Neural cell (in vitro differentiated cells): Measurements from ENCODE around the gene SIK3. TPM values are rescaled to one million over a fixed set of nuclear protein-coding genes. Genes with fewer than 3 reads are reported as not detected.

Experiments
- H2AFZ ChIP-seq: fragments of 200-600, 300-800 bp; sonication (generic), shearing (Covaris generic); 2 replicates; pipeline ENCODE4 v1.6.0; 2014; ENCODE audit warnings: low read depth, mild to moderate bottlenecking, antibody characterized with exemption, low read length, moderate library complexity
- H3F3A ChIP-seq: fragments of 200-600 bp; shearing (Covaris generic); 2 replicates; pipeline ENCODE4 v1.6.1; 2016; ENCODE audit warnings: mild to moderate bottlenecking, moderate library complexity, mixed read lengths, antibody characterized with exemption, low read length; ENCODE audit not compliant: insufficient read depth, poor library complexity, severe bottlenecking
- H3K27ac ChIP-seq: fragments of 200-600, 300-800 bp; sonication (generic), shearing (Covaris generic); 2 replicates; pipeline ENCODE4 v1.5.1; 2014; ENCODE audit warnings: mild to moderate bottlenecking, low read length, moderate library complexity
- H3K27me3 ChIP-seq: fragments of 300-800, 200-600 bp; sonication (generic), shearing (Covaris generic); 2 replicates; pipeline ENCODE4 v1.6.0; 2014; ENCODE audit warnings: mild to moderate bottlenecking, low read depth, low read length, moderate library complexity; ENCODE audit not compliant: insufficient read depth
- H3K36me3 ChIP-seq: fragments of 300-800, 200-600 bp; sonication (generic), shearing (Covaris generic); 2 replicates; pipeline ENCODE4 v1.5.1; 2014; ENCODE audit warnings: mild to moderate bottlenecking, antibody characterized with exemption, low read length, moderate library complexity; ENCODE audit not compliant: insufficient read depth
- H3K4me2 ChIP-seq: fragments of 300-800, 200-600 bp; sonication (generic), shearing (Covaris generic); 2 replicates; pipeline ENCODE4 v1.6.0; 2014; ENCODE audit warnings: mild to moderate bottlenecking, low read length
- H3K4me3 ChIP-seq: fragments of 300-800, 200-600 bp; sonication (generic), shearing (Covaris generic); 2 replicates; pipeline ENCODE4 v1.5.1; 2014; ENCODE audit warnings: mild to moderate bottlenecking, low read length, moderate library complexity
- H3K79me2 ChIP-seq: fragments of 200-600 bp; shearing (Covaris generic); replicated peaks from 2 replicates; pipeline ENCODE4 v1.6.0; 2014; ENCODE audit warnings: mild to moderate bottlenecking, low read length, moderate library complexity; ENCODE audit not compliant: insufficient read depth
- H3K9ac ChIP-seq: fragments of 300-800, 200-600 bp; sonication (generic), shearing (Covaris generic); 2 replicates; pipeline ENCODE4 v1.6.1; 2016; ENCODE audit warnings: mild to moderate bottlenecking, low read length, mixed read lengths
- H3K9me2 ChIP-seq: fragments of 200-600 bp; shearing (Covaris generic); 2 replicates; pipeline ENCODE4 v1.6.1; 2016; ENCODE audit warnings: mild to moderate bottlenecking, low read length, mixed read lengths; ENCODE audit not compliant: insufficient read depth
- H3K9me3 ChIP-seq: fragments of 200-600, 300-800 bp; sonication (generic), shearing (Covaris generic); 2 replicates; pipeline ENCODE4 v1.6.1; 2016; ENCODE audit warnings: mild to moderate bottlenecking, mixed run types, low read length, moderate library complexity, mixed read lengths
- H4K20me1 ChIP-seq: fragments of 200-600 bp; shearing (Covaris generic); 2 replicates; pipeline ENCODE4 v1.6.1; 2016; ENCODE audit warnings: mild to moderate bottlenecking, mixed run types; ENCODE audit not compliant: insufficient read depth
- CTCF ChIP-seq: fragments of 450-650 bp; IDR thresholded peaks from 2 replicates; pipeline ENCODE4 v1.5.1; 2014; ENCODE audit warnings: antibody characterized with exemption, mild to moderate bottlenecking, moderate library complexity; ENCODE audit not compliant: poor library complexity, severe bottlenecking
- EP300 ChIP-seq: fragments of 450-650 bp; conservative IDR thresholded peaks from 2 replicates; pipeline ENCODE4 v1.6.1; 2014; ENCODE audit warnings: antibody characterized with exemption, mild to moderate bottlenecking, moderate library complexity; ENCODE audit not compliant: poor library complexity, severe bottlenecking
- EZH2 ChIP-seq: fragments of 200-600, 300-800 bp; shearing (Covaris generic), sonication (generic); IDR thresholded peaks from 2 replicates; pipeline ENCODE4 v1.6.1; 2014; ENCODE audit warnings: antibody characterized with exemption, low read length, borderline replicate concordance, mild to moderate bottlenecking; ENCODE audit not compliant: insufficient read depth, poor library complexity, severe bottlenecking
- MXI1 ChIP-seq: fragments of 450-650 bp; conservative IDR thresholded peaks from 2 replicates; pipeline ENCODE4 v1.6.1; 2014; ENCODE audit warnings: antibody characterized with exemption, mild to moderate bottlenecking; ENCODE audit not compliant: poor library complexity, severe bottlenecking
- POLR2AphosphoS5 ChIP-seq: IDR thresholded peaks from 2 replicates; pipeline ENCODE4 v1.6.1; 2012
- RAD21 ChIP-seq: fragments of 450-650 bp; conservative IDR thresholded peaks from 2 replicates; pipeline ENCODE4 v1.6.1; 2014; ENCODE audit warnings: antibody characterized with exemption, mild to moderate bottlenecking, moderate library complexity
- REST ChIP-seq: IDR thresholded peaks from 2 replicates; pipeline ENCODE4 v1.6.1; 2012; ENCODE audit warnings: borderline replicate concordance
- SMC3 ChIP-seq: fragments of 450-650 bp; conservative IDR thresholded peaks from 2 replicates; pipeline ENCODE4 v1.6.1; 2014; ENCODE audit warnings: antibody characterized with exemption, mild to moderate bottlenecking, moderate library complexity; ENCODE audit not compliant: poor library complexity
- TAF1 ChIP-seq: IDR thresholded peaks from 2 replicates; pipeline ENCODE4 v1.6.1; 2012; ENCODE audit warnings: low read depth
- polyA plus RNA-seq: library from polyadenylated mRNA; depleted of rRNA; stranded (reverse); fragments of >200 nt; gene quantifications from 2 replicates; pipeline ENCODE4 v1.2.3, GENCODE V29; 2014

SIK3 gene
- polyA plus RNA-seq, 1 donor from 2014 or later = 11.2 TPM

- no peak for TF ChIP-seq EZH2
- no peaks in the 10 kb centered on the region for H4K20me1 ChIP-seq
- H3F3A ChIP-seq = no peaks in the 10 kb centered on the region
- H3K9me3 ChIP-seq = no peaks in the 10 kb centered on the region
- no peak overlapping the region for H3K4me3 ChIP-seq
- no peak overlapping the region for H3K27ac ChIP-seq
- no peaks in the 10 kb centered on the region for H3K36me3 ChIP-seq
- H3K9ac ChIP-seq = no peak overlapping the region
- no peaks in the 10 kb centered on the region for H3K27me3 ChIP-seq
- H2AFZ ChIP-seq = no peak overlapping the region
- no peaks in the 10 kb centered on the region for H3K9me2 ChIP-seq
- no peak overlapping the region for H3K4me2 ChIP-seq
- no peaks in the 10 kb centered on the region for H3K79me2 ChIP-seq
These were observed 142.7 kb downstream of the SIK3 start for GRCh38 chr11:116955548-116955947.

- no peaks in the 10 kb centered on the region for H3K27me3 ChIP-seq
- no peaks in the 10 kb centered on the region for H3K9me3 ChIP-seq
- no peak overlapping the region for H3K9ac ChIP-seq
- no peaks in the 10 kb centered on the region for H3K9me2 ChIP-seq
- H3K79me2 ChIP-seq = no peaks in the 10 kb centered on the region
- H3K27ac ChIP-seq = no peak overlapping the region
- no peaks in the 10 kb centered on the region for H4K20me1 ChIP-seq
- H3F3A ChIP-seq = no peaks in the 10 kb centered on the region
- no peaks in the 10 kb centered on the region for H3K36me3 ChIP-seq
- no peak for TF ChIP-seq EZH2
- no peak for TF ChIP-seq MXI1
- peak; percentile 46 for TF ChIP-seq EP300
- TF ChIP-seq POLR2AphosphoS5 = peak; percentile 7
- no peak for TF ChIP-seq CTCF
- no peak for TF ChIP-seq SMC3
- TF ChIP-seq TAF1 = no peak
- TF ChIP-seq RAD21 = no peak
- TF ChIP-seq REST = no peak
- H2AFZ ChIP-seq = no peak overlapping the region
- H3K4me2 ChIP-seq = no peak overlapping the region
- H3K4me3 ChIP-seq = no peak overlapping the region
These were observed 144.5 kb downstream of the SIK3 start for GRCh38 chr11:116953530-116954285.
